BJ (cell line): ENCODE results near the gene PI4KB. TPM values are rescaled to one million over a fixed set of nuclear protein-coding genes. Genes with fewer than 3 reads are reported as not detected.
"Not testable (repeated sequence)": the region's sequence is repeated elsewhere in the genome, so short reads cannot be mapped to it uniquely, and the experiment has no call there.

ENCODE experiments used
- CTCF ChIA-PET: fragments of 350-600 bp; formaldehyde crosslinking; extraction: SDS; loops from one replicate; lab custom pipeline; 2021; ENCODE audit warnings: antibody characterized with exemption, inconsistent platforms; lab: Yijun Ruan, JAX
- POLR2A ChIA-PET: fragments of 300-600 bp; sonication (Branson Sonifier 250); formaldehyde crosslinking; extraction: SDS; loops from one replicate; lab custom pipeline; 2021; ENCODE audit warnings: antibody characterized with exemption; lab: Charles Lee
- DNase-seq: peaks from one replicate; pipeline ENCODE4 v3.0.0-alpha.2; 2011; ENCODE audit warnings: low read depth
- H3K27me3 ChIP-seq: 2 replicates; pipeline ENCODE4 v1.6.0; 2011; ENCODE audit warnings: low read length; ENCODE audit not compliant: control insufficient read depth, insufficient read depth
- H3K36me3 ChIP-seq: 2 replicates; pipeline ENCODE4 v1.5.1; 2011; ENCODE audit warnings: low read length; ENCODE audit not compliant: control insufficient read depth, insufficient read depth
- H3K4me3 ChIP-seq: 2 replicates; pipeline ENCODE4 v1.5.1; 2011; ENCODE audit warnings: low read depth, mild to moderate bottlenecking, control low read depth, low read length
- CTCF ChIP-seq: IDR thresholded peaks from 2 replicates; pipeline ENCODE4 v1.5.1; 2011; ENCODE audit warnings: low read depth, mild to moderate bottlenecking, control low read depth, inconsistent platforms, low read length, moderate library complexity; ENCODE audit not compliant: insufficient read depth
- polyA plus RNA-seq: library from polyadenylated mRNA; depleted of rRNA; stranded (reverse); fragments of >200 nt; gene quantifications from 2 replicates; pipeline ENCODE4 v1.2.3, GENCODE V29; 2011

PI4KB gene
- polyA plus RNA-seq, 1 experiment: 98.2 TPM

DNA sequence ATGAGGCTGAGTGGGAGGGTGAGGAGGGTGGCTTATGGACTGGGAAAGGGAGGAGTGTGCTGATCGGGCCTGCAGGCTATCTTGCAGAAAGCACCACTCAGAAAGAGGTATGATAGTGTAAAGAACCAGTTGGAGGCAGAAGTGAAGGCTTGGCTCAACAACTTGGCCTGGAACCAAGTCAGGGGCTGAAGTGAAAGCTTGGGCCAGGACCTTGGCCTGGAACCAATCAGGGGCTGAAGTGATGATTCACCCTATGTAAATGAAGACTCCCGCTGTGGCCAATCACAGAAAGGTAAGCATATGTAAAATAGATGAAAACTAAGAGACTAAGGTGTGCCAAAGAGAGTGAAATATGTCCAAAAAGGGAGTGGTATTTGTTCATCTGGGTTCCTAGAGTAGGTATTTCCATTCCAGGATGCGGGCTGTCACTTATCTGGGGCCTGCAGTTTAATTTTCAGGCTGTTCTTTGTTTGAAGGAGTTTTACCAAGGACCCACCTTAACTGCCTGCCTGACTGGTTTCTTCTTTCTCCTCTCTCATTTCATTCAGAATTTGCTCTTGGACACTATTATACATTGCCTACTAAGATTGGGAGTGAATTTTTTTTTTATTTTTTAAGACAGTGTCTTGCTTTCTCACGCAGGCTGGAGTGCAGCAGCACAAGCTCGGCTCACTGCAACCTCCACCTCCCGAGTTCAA is 25.0 kb upstream of the PI4KB start:
- H3K27me3 ChIP-seq: no peaks in the 10 kb centered on the region
- no peak for DNase-seq
- POLR2A ChIA-PET: no interaction called here
- no peak for TF ChIP-seq CTCF
- H3K4me3 ChIP-seq: no peak overlapping the region
- no peaks in the 10 kb centered on the region for H3K36me3 ChIP-seq
- CTCF ChIA-PET: no interaction called here

- H3K27me3 ChIP-seq, POLR2A ChIA-PET, H3K36me3 ChIP-seq, H3K4me3 ChIP-seq, DNase-seq: not testable (repeated sequence)
- CTCF ChIA-PET: interaction anchor here (0.7 to 1.6 kb wide), 4 partner anchors 9 to 155 kb away, joined by 3 to 8 read pairs (median 6); no protein-coding TSS in a partner anchor
Measured at GRCh38 chr1:151350323-151350722, 23.1 kb upstream of the PI4KB start.

DNA sequence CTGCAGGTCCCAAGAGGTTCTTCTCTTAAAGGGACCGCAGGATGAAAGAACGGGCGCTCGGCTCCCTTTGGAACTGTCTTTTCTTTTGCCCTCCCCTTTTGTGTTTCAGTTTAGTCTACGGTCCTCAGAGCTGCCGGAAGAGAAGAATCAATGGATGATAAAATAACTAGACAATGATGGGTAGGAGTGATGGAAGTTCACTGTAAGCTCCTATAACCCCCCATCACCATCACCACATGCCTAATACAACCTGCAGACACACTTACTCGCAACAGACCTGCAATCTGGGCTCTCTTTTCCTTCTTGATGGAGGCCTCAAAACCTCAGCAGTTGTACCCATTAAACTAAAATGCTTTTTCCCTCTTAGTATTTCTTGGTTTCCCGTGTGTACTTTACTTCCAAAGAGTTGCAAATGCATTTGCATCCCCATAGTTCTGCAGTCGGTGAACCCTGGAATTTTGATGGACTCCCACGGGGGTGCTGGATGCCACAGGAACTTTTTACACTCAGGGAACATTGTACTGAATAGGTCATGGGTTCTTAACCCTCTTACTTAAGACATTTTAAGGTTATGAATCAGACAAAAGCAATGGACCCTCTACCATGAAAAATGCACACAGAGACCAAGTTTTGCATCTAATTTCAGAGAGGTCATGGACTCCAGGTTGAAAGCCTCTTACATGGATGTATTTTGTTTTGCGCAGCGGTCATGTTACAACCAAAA is 20.5 kb upstream of the PI4KB start:
- ChIA-PET POLR2A (no interaction called here), CTCF (interaction anchor here (0.6 kb wide), 1 partner anchor 46 kb away, joined by 3 read pairs; no protein-coding TSS in a partner anchor)
- Histone ChIP-seq H3K4me3 (peak overlapping the region; percentile 75), H3K36me3 (peaks cover 5% of the 10 kb centered on the region), H3K27me3 (no peaks in the 10 kb centered on the region)
- TF ChIP-seq CTCF: no peak
- DNase-seq: no peak

- no peak for TF ChIP-seq CTCF
- Histone ChIP-seq H3K4me3 (peak within 1 kb of the TSS; percentile 75), H3K36me3 (peaks cover 7% of the 10 kb centered on the region), H3K27me3 (no peaks in the 10 kb centered on the region)
- DNase-seq: peak; percentile 94
- POLR2A ChIA-PET: no interaction called here
- CTCF ChIA-PET: interaction anchor here (0.6 kb wide), 1 partner anchor 45 kb away, joined by 3 read pairs; no protein-coding TSS in a partner anchor
Measured at GRCh38 chr1:151346769-151347522, 19.7 kb upstream of the PI4KB start, which contains the start of gene RFX5. Gene RFX5, minus strand, starts transcription at chr1:151347252. Its CDS starts 932 bp downstream, at chr1:151346320.

DNA sequence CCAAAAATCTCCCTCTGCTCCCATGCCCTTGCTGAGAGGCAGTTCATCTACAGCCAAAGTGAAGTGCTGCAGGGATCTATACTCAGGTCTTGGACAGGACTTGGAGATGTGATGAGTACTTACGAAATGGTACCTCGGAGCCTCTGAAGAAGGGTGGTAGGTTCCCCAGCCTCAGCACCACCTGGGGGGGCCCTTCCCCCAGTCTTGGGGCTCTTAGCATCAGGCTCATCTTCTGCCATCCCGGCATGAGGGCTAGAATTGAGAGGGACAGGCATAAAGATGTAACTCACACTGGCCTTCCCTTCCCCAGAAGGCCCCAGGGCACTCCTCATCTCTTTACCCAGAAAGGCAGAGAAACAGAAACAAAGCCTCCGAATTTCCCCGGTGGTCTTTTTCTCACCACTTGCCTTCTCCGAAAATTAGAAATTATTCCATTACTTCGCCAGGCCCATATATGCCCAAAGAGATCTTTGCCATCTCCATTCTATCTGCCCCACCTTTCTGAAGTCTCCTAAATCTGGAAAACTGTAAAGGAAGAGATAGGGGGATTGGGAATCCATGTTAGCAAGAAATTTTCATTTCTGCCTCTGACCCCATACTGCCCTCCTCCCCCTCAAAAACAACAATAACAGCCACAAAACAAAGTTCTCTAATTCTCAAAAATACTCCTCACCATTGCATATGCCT is 19.0 kb upstream of the PI4KB start:
- H3K36me3 ChIP-seq: peaks cover 7% of the 10 kb centered on the region
- DNase-seq: no peak
- ChIA-PET POLR2A (no interaction called here), CTCF (no interaction called here)
- TF ChIP-seq CTCF: no peak
- H3K27me3 ChIP-seq: no peaks in the 10 kb centered on the region
- peak overlapping the region; percentile 75 for H3K4me3 ChIP-seq
